ENCODE data around the gene NPVF.

Gene NPVF

DNA sequence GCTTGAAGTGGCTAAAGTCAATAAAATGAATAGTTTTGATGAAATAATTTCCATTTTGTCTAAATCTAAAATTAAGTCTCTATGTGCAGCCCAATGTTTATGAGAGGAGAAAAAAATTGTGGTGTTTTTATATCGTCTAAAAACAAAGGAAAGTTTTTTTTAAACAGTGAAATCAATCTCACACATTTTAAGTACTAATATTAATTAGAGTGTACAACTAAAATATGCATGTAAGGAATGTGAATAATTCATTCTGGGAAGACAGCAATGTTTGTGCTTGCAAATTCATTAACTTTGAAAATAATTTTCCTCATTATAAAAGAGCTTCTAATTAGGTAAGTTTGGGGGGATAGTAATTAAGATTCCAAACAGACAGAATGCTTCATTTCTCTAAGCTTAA is at the start of gene NPVF:
NPVF (minus strand) TSS at position 101 of the 400 bp plus-strand sequence; CDS start at position 54, 47 bp downstream.
- DNase-seq, result no peak

GRCh38 chr7:25272265-25272664 is 44.0 kb upstream of the NPVF start:
- DNase-seq, result no peak

GRCh38 chr7:25263337-25263736 is 35.1 kb upstream of the NPVF start:
- DNase-seq, result no peak

GRCh38 chr7:25262586-25262985 is 34.3 kb upstream of the NPVF start:
- no peak for DNase-seq

GRCh38 chr7:25261545-25262140 is 33.4 kb upstream of the NPVF start:
- no peak for DNase-seq

DNA sequence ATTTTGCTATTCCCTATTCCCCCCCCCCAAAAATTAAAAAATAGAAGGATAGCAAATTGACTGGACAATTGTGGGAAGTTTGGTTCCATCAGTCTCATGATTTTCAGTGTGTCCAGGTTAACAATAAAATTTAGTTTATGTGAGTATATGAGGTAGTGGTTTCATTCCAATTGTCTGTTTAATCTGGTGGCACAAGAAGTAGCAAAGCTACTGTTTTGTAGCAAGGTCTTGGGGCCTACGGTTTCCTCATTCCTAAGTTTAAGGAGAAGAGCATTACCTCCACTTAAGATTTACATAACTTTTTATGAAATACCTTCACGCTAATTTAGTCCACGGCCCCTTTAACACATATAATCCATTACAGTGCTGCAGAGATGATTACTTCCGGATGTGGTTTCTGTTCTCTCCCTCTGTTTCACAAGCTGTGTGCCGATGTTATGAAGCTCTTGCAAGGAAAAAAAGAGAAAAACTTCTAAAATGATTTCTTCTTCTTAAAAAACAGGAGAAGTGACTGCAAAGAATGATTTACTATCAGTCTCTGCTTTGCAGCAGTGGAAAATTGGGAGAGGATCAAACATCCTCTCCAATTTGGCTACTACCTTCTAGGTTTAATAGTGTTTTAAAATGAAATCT is 32.7 kb upstream of the NPVF start:
- DNase-seq, result no peak

- DNase-seq, result peak; percentile 54
Measured at GRCh38 chr7:25259487-25260243, 31.4 kb upstream of the NPVF start.

- no peak for DNase-seq
Measured at GRCh38 chr7:25256333-25256819, 28.1 kb upstream of the NPVF start.

DNA sequence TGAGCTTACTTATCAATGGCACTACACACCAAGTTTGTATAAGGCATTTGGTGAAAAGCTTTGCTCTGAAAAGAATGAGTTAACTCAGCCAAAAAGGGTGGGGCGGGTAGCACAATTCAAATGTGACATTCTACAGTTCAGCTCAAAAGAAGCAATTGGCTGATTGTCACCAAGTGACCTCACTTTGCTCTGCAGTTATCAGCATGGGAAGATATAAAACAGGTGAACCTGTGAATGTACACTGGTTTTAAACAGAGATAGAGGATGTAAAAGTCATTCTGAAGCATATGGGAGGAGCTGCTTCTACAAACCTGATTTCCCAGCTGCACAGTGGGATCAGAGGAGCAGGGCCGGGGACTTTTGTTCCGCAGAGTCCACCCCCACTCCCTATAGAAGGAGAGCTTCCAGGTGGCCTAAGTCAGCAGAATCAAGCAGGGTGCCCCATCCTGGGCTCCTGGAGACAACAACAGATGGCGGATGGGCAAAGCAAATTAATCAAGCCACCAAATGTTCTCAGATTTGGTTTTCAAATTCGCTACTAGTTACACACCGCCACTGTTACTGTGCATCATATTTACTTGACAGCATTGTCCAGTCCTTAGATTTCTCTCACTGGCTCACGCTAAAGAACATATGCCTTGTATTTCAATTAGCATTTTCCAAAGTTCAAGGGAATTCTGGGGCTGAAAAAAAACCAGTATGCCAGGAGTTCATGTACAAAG is 27.5 kb upstream of the NPVF start:
- no peak for DNase-seq

- DNase-seq, result no peak
Measured at GRCh38 chr7:25254604-25255003, 26.3 kb upstream of the NPVF start.

GRCh38 chr7:25253714-25254113 is 25.4 kb upstream of the NPVF start:
- DNase-seq, result no peak

GRCh38 chr7:25250386-25250785 is 22.1 kb upstream of the NPVF start:
- DNase-seq, result no peak

GRCh38 chr7:25249772-25250171 is 21.5 kb upstream of the NPVF start:
- no peak for DNase-seq

DNA sequence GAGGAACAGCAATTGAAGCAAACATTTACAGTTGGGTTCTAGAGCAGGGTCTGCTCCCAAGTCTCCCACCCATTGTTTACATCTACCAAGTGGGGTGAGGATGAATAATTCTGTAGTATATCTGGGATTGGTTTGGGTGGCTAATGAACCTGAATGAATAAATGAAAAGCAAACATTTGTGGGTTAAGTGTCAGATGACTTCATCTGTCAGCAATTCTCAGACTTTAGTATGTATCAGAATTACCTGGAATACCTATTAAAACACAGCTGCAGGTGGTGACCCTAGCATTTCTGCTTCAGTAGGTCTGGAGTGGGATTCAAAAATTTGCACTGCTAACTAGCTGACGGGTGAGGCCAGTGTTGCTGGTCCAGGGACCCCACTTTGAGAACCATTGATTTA is 18.0 kb upstream of the NPVF start:
- DNase-seq, result no peak

GRCh38 chr7:25244254-25245033 is 16.2 kb upstream of the NPVF start:
- DNase-seq, result no peak

GRCh38 chr7:25242678-25243077 is 14.4 kb upstream of the NPVF start:
- no peak for DNase-seq

- DNase-seq, result no peak
Measured at GRCh38 chr7:25240896-25241295, 12.6 kb upstream of the NPVF start.

GRCh38 chr7:25240340-25240739 is 12.1 kb upstream of the NPVF start:
- no peak for DNase-seq

- DNase-seq, result no peak
Measured at GRCh38 chr7:25239888-25240287, 11.6 kb upstream of the NPVF start.

DNA sequence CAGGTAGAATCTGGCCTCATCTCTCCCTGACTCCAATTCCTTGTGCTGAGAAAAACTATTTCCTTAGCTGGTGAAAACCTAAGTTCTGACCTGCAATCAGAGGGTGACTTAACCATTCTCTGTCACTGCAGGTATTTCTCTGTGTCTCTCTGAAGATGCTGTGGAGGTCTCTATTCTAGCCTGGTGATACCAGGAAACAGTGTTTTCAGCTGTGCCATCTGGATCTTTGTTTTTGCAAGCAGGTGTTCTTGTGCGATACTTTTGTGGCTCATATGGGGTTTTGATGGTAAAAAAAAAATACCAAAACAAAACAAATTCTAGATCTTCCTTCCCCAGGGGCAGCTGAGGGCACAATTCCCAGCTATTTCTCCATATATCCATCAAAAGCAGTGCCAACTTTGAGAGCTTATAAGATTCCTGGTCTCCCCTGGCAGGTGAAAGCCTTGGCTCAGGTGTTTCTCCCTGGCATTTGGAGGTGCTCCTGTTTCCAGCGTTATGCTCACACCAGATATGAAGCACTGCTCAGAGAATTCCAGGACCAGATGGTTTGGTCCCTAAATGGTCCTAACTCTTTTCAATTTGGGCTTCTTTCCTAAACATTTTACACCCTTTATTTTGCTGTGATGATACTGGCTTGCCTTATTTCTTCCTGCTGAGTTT is 9.9 kb upstream of the NPVF start:
- DNase-seq, result no peak

- no peak for DNase-seq
Measured at GRCh38 chr7:25235471-25235870, 7.2 kb upstream of the NPVF start.

GRCh38 chr7:25234336-25234735 is 6.0 kb upstream of the NPVF start:
- DNase-seq, result no peak
